ENCODE measurements around the gene HIKESHI. TPM values are rescaled to one million over a fixed set of nuclear protein-coding genes. Genes with fewer than 3 reads are reported as not detected.

The HIKESHI gene, protein sequence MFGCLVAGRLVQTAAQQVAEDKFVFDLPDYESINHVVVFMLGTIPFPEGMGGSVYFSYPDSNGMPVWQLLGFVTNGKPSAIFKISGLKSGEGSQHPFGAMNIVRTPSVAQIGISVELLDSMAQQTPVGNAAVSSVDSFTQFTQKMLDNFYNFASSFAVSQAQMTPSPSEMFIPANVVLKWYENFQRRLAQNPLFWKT
- total RNA-seq: 35.4 and 46.5 TPM in 2 replicates

DNA sequence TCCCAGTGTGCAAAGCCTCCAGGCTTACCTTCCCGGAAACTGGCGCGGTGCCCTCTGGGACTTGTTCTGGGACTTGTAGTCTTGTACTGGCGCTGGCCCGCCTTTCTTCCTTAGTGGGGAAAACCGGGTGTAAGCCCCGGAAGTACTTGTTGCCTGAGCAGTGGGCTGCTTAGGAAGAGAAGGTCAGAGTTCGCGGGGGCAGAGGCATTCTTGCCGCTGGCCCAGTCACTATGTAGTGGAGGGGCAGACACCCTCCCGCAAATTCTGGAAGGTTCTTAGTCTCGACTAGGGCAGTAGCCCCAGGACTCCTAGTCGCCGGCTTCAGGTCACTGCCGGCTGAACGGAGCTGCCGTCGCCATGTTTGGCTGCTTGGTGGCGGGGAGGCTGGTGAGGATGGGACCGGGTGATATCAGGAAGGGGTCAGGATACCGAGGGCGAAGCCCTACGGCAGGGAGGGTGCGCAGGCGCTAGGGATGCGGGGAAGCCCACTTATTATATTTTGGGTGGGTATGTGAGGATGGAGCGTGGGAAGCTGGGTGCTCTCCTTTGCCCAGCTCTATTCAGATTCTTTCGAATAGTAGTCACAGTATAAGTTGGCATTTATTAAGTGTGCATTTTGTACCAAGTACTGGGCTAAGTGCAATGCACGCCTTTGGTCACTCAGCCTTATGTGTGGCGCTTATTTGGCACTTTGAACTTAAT lies at the start of gene HIKESHI:
Gene HIKESHI, plus strand, starts transcription at position 149 of the 702 bp plus-strand sequence. Its CDS starts 209 bp downstream, at position 358.

DNA sequence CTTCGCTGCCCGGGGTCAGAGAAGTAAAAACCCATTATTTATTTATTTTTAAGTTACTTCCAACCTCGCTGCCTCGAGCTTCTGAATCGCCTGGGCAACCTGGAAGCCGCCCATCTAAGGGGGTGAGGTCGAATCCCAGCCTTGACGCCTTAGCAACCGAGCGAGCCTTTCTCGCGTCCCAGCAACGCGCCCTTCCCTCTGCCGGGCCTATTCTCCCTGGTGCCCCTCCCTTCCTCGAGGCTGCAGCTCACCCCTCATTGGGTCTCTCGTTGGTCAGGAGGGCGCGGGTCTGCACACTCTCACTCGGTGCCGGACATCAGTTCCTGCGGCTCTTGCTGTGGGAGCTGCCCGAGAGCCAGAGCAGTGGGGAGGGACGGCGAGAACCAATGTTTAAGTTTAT lies 72.5 kb downstream of the HIKESHI start, which contains the start of gene CCDC81:
Gene CCDC81, plus strand, starts transcription at position 302 of the 400 bp plus-strand sequence. CDS start 277 bp downstream, outside the sequence.

Other genes starting within 250 kb of the HIKESHI start
- gene PICALM, start 233.2 kb upstream of the HIKESHI start, total RNA-seq: 190 and 226 TPM in 2 replicates
- 7.6 and 11.7 TPM in 2 replicates for gene EED, start 57.5 kb upstream of the HIKESHI start, total RNA-seq
- gene CCDC81, start 72.6 kb downstream of the HIKESHI start, total RNA-seq: not detected in 2 replicates